ENCODE data around the gene POR.
"Not testable (repeated sequence)": the region's sequence is repeated elsewhere in the genome, so short reads cannot be mapped to it uniquely, and the experiment has no call there.

POR gene

GRCh38 chr7:75992083-75992755 lies 77.3 kb downstream of the POR start:
- DNase-seq (ENCODE audit: low read depth in 3 of 3), result no peak

GRCh38 chr7:75993689-75994387 lies 78.9 kb downstream of the POR start:
- DNase-seq (ENCODE audit: low read depth in 3 of 3), result no peak

GRCh38 chr7:75994388-75995051 lies 79.6 kb downstream of the POR start, which contains the start of gene TMEM120A:
Gene TMEM120A (minus strand): TSS chr7:75994595. CDS start chr7:75994570, 25 bp downstream.
- DNase-seq (ENCODE audit: low read depth in 3 of 3), result peak; percentile 85 to 96 (median 89)

- no peak for DNase-seq (ENCODE audit: low read depth in 3 of 3)
These were observed 80.1 kb downstream of the POR start for GRCh38 chr7:75995052-75995471.

- DNase-seq (ENCODE audit: low read depth in 3 of 3), result no peak
These were observed 81.0 kb downstream of the POR start for GRCh38 chr7:75995996-75996395.

GRCh38 chr7:75996476-75996875 lies 81.5 kb downstream of the POR start:
- DNase-seq (ENCODE audit: low read depth in 3 of 3), result no peak

GRCh38 chr7:75998038-75998437 lies 83.1 kb downstream of the POR start:
- no peak for DNase-seq (ENCODE audit: low read depth in 3 of 3)

- DNase-seq (ENCODE audit: low read depth in 3 of 3), result no peak
These were observed 85.6 kb downstream of the POR start for GRCh38 chr7:76000566-76000965.

GRCh38 chr7:76002139-76002538 lies 87.2 kb downstream of the POR start:
- no peak for DNase-seq (ENCODE audit: low read depth in 3 of 3)

- no peak for DNase-seq (ENCODE audit: low read depth in 3 of 3)
These were observed 87.9 kb downstream of the POR start for GRCh38 chr7:76002822-76003221.

GRCh38 chr7:76003351-76003750 lies 88.4 kb downstream of the POR start:
- no peak for DNase-seq (ENCODE audit: low read depth in 3 of 3)

GRCh38 chr7:76005004-76005403 lies 90.0 kb downstream of the POR start:
- not testable (repeated sequence) for DNase-seq (ENCODE audit: low read depth in 3 of 3)

- DNase-seq (ENCODE audit: low read depth in 3 of 3), result no peak
These were observed 93.3 kb downstream of the POR start for GRCh38 chr7:76008156-76008687.

- DNase-seq (ENCODE audit: low read depth in 3 of 3), result no peak
These were observed 95.0 kb downstream of the POR start for GRCh38 chr7:76009672-76010600.

GRCh38 chr7:76011442-76011861 lies 96.5 kb downstream of the POR start:
- DNase-seq (ENCODE audit: low read depth in 3 of 3), result no peak

- no peak for DNase-seq (ENCODE audit: low read depth in 3 of 3)
These were observed 101.4 kb downstream of the POR start for GRCh38 chr7:76016191-76016947.

- not testable (repeated sequence) for DNase-seq (ENCODE audit: low read depth in 3 of 3)
These were observed 103.6 kb downstream of the POR start for GRCh38 chr7:76018520-76018919.

GRCh38 chr7:76020031-76020714 lies 105.2 kb downstream of the POR start:
- DNase-seq (ENCODE audit: low read depth in 3 of 3), result peak; percentile 45 to 51 (median 50)

- DNase-seq (ENCODE audit: low read depth in 3 of 3), result no peak
These were observed 107.2 kb downstream of the POR start for GRCh38 chr7:76022026-76022780.
